ENCODE data around the gene SLC26A4.
"Not testable (repeated sequence)": the region's sequence is repeated elsewhere in the genome, so short reads cannot be mapped to it uniquely, and the experiment has no call there.

The SLC26A4 gene

GRCh38 chr7:107638594-107638993 is 22.0 kb upstream of the SLC26A4 start:
- H3K4me3 ChIP-seq (ENCODE audit: low read length), result no peak overlapping the region
- no peaks in the 10 kb centered on the region for H3K4me1 ChIP-seq (ENCODE audit: control insufficient read depth, insufficient read depth, low read length)
- no peak overlapping the region for H3K27ac ChIP-seq (ENCODE audit: low read depth, low read length)
- H3K27me3 ChIP-seq (ENCODE audit: control insufficient read depth, insufficient read depth, low read length), result no peaks in the 10 kb centered on the region
- H3K36me3 ChIP-seq (ENCODE audit: control insufficient read depth, insufficient read depth, low read length), result no peaks in the 10 kb centered on the region
- H3K9ac ChIP-seq (ENCODE audit: low read length), result no peak overlapping the region

- not testable (repeated sequence) for H3K27ac ChIP-seq (ENCODE audit: low read depth, low read length); H3K9ac ChIP-seq (ENCODE audit: low read length); H3K4me3 ChIP-seq (ENCODE audit: low read length); H3K4me1 ChIP-seq (ENCODE audit: control insufficient read depth, insufficient read depth, low read length); H3K36me3 ChIP-seq (ENCODE audit: control insufficient read depth, insufficient read depth, low read length); H3K27me3 ChIP-seq (ENCODE audit: control insufficient read depth, insufficient read depth, low read length)
These were observed 21.6 kb upstream of the SLC26A4 start for GRCh38 chr7:107639070-107639469.

DNA sequence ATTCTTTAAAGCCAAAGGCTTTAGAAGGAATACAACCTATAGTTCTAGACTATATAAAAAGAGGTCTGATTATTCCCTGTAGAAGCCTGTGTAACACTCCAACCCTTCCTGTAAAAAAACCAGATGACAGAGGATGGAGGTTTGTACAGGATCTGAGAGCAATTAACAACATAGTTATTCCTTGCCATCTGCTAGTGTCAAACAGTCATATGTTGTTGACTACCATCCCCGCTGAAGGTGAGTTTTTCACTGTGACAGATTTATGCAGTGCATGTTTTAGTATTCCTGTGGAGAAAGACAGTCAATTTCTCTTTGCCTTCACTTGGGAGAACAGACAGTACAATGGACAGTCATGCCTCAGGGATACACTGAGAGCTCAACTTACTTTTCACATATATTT is 19.0 kb upstream of the SLC26A4 start:
- Histone ChIP-seq H3K27ac (ENCODE audit: low read depth, low read length) (no peak overlapping the region), H3K9ac (ENCODE audit: low read length) (no peak overlapping the region), H3K36me3 (ENCODE audit: control insufficient read depth, insufficient read depth, low read length) (no peaks in the 10 kb centered on the region), H3K27me3 (ENCODE audit: control insufficient read depth, insufficient read depth, low read length) (no peaks in the 10 kb centered on the region), H3K4me1 (ENCODE audit: control insufficient read depth, insufficient read depth, low read length) (no peaks in the 10 kb centered on the region), H3K4me3 (ENCODE audit: low read length) (no peak overlapping the region)

DNA sequence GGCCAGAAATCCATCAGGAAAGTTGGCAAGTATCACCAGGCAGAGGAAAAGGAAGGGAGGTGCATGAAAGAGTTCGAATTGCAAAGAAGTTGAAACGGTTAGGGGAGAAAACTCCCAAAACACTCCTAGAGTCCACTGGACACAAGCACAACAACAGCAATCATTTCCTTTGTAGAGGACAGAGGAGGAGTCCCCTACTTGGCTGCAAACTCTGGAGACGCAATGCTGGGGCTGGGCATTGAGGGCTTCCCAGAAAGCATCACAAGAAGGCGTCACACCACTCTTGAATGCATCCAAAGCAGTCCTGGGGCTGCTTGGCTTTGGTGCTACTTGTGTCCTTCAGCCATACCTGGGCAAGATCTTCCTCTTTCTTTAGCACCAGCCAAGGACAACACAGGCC is 18.1 kb upstream of the SLC26A4 start:
- Histone ChIP-seq H3K27me3 (ENCODE audit: control insufficient read depth, insufficient read depth, low read length) (no peaks in the 10 kb centered on the region), H3K27ac (ENCODE audit: low read depth, low read length) (no peak overlapping the region), H3K9ac (ENCODE audit: low read length) (no peak overlapping the region), H3K4me3 (ENCODE audit: low read length) (no peak overlapping the region), H3K36me3 (ENCODE audit: control insufficient read depth, insufficient read depth, low read length) (no peaks in the 10 kb centered on the region), H3K4me1 (ENCODE audit: control insufficient read depth, insufficient read depth, low read length) (no peaks in the 10 kb centered on the region)

DNA sequence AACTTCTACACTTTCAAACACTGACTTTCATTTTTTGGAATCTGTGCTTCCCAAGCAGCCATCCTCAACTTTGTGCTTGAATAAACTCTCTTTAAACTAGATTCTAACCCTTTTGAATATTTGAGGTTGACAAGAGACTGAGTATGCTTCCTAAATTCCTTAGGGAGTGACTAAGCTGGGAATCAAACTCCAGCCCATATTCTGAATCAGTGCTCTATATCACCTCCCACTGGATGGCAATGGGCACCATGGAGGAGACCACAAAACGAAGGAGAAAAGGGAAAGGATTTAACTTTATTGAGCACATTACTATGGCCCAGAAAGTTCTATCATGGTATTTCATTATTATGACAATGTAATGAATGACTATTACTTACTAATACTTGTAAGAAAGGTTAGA is 17.2 kb upstream of the SLC26A4 start:
- H3K36me3 ChIP-seq (ENCODE audit: control insufficient read depth, insufficient read depth, low read length), result no peaks in the 10 kb centered on the region
- no peaks in the 10 kb centered on the region for H3K27me3 ChIP-seq (ENCODE audit: control insufficient read depth, insufficient read depth, low read length)
- H3K4me3 ChIP-seq (ENCODE audit: low read length), result no peak overlapping the region
- H3K27ac ChIP-seq (ENCODE audit: low read depth, low read length), result no peak overlapping the region
- H3K9ac ChIP-seq (ENCODE audit: low read length), result no peak overlapping the region
- H3K4me1 ChIP-seq (ENCODE audit: control insufficient read depth, insufficient read depth, low read length), result no peaks in the 10 kb centered on the region

DNA sequence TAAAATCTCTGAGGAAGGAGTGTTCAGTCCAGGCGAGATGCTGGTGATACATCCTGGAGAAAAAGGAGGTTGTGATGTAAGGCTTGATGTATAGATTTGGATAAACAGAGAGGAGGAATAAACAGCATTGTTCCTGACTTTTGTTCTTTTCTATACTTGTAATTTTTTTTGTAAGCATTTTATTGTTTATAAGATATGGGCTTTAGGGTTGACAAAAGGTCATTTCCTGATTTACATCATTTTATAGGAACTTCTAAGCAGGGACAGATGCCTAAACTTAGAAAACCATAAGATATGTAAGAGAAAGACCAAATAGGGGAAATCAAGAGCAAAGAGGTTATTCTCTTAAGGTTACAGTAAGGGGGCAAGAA is 16.7 kb upstream of the SLC26A4 start:
- Histone ChIP-seq H3K4me3 (ENCODE audit: low read length) (no peak overlapping the region), H3K36me3 (ENCODE audit: control insufficient read depth, insufficient read depth, low read length) (no peaks in the 10 kb centered on the region), H3K27me3 (ENCODE audit: control insufficient read depth, insufficient read depth, low read length) (no peaks in the 10 kb centered on the region), H3K4me1 (ENCODE audit: control insufficient read depth, insufficient read depth, low read length) (no peaks in the 10 kb centered on the region), H3K9ac (ENCODE audit: low read length) (no peak overlapping the region), H3K27ac (ENCODE audit: low read depth, low read length) (no peak overlapping the region)

DNA sequence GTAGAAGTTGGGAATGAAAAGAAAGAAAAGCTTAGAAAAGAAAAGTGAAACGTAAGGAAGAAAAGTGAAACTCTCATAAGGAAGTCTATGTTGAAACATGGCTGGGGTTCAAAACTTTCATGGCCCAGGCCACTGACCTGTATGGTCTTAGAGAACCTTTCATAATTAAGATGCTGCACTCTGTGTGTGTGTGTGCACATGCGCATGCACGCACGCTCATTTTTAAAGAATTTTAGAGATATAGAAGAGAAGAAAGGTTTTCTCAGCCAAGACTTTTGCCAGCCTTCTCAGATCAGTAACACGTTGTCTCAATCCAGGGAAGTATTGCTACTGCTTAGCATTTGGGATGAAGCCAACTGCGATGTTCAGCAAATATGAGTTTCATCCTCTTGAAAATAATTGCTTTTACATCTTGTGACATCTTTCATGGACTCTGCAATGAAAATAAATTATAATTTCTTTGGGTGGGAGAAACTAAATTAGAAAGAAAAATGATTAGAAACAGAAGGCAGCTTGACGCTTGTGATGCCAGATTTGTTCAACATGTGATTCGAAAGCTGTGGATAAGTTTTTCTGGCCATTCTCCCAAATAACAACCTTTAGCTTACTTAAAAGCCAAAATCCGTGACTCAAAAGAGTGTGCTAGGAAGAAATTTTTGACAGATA is 16.2 kb upstream of the SLC26A4 start:
- no peak overlapping the region for H3K9ac ChIP-seq (ENCODE audit: low read length)
- H3K4me3 ChIP-seq (ENCODE audit: low read length), result no peak overlapping the region
- no peaks in the 10 kb centered on the region for H3K36me3 ChIP-seq (ENCODE audit: control insufficient read depth, insufficient read depth, low read length)
- no peak overlapping the region for H3K27ac ChIP-seq (ENCODE audit: low read depth, low read length)
- no peaks in the 10 kb centered on the region for H3K27me3 ChIP-seq (ENCODE audit: control insufficient read depth, insufficient read depth, low read length)
- no peaks in the 10 kb centered on the region for H3K4me1 ChIP-seq (ENCODE audit: control insufficient read depth, insufficient read depth, low read length)

GRCh38 chr7:107652642-107653041 is 8.0 kb upstream of the SLC26A4 start:
- Histone ChIP-seq H3K9ac (ENCODE audit: low read length) (no peak overlapping the region), H3K36me3 (ENCODE audit: control insufficient read depth, insufficient read depth, low read length) (no peaks in the 10 kb centered on the region), H3K4me3 (ENCODE audit: low read length) (no peak overlapping the region), H3K4me1 (ENCODE audit: control insufficient read depth, insufficient read depth, low read length) (no peaks in the 10 kb centered on the region), H3K27ac (ENCODE audit: low read depth, low read length) (no peak overlapping the region), H3K27me3 (ENCODE audit: control insufficient read depth, insufficient read depth, low read length) (no peaks in the 10 kb centered on the region)

- no peaks in the 10 kb centered on the region for H3K36me3 ChIP-seq (ENCODE audit: control insufficient read depth, insufficient read depth, low read length)
- H3K4me1 ChIP-seq (ENCODE audit: control insufficient read depth, insufficient read depth, low read length), result no peaks in the 10 kb centered on the region
- H3K27ac ChIP-seq (ENCODE audit: low read depth, low read length), result no peak overlapping the region
- peaks cover 14% of the 10 kb centered on the region for H3K27me3 ChIP-seq (ENCODE audit: control insufficient read depth, insufficient read depth, low read length)
- no peak overlapping the region for H3K9ac ChIP-seq (ENCODE audit: low read length)
- H3K4me3 ChIP-seq (ENCODE audit: low read length), result no peak overlapping the region
These were observed 2.2 kb upstream of the SLC26A4 start for GRCh38 chr7:107658467-107658866.

- no peaks in the 10 kb centered on the region for H3K36me3 ChIP-seq (ENCODE audit: control insufficient read depth, insufficient read depth, low read length)
- H3K4me3 ChIP-seq (ENCODE audit: low read length), result no peak overlapping the region
- H3K4me1 ChIP-seq (ENCODE audit: control insufficient read depth, insufficient read depth, low read length), result no peaks in the 10 kb centered on the region
- no peak overlapping the region for H3K9ac ChIP-seq (ENCODE audit: low read length)
- H3K27ac ChIP-seq (ENCODE audit: low read depth, low read length), result no peak overlapping the region
- H3K27me3 ChIP-seq (ENCODE audit: control insufficient read depth, insufficient read depth, low read length), result peaks cover 14% of the 10 kb centered on the region
These were observed 962 bp upstream of the SLC26A4 start for GRCh38 chr7:107659666-107660065.

- Histone ChIP-seq H3K4me3 (ENCODE audit: low read length) (peak overlapping the region; percentile 67), H3K36me3 (ENCODE audit: control insufficient read depth, insufficient read depth, low read length) (no peaks in the 10 kb centered on the region), H3K9ac (ENCODE audit: low read length) (no peak overlapping the region), H3K4me1 (ENCODE audit: control insufficient read depth, insufficient read depth, low read length) (no peaks in the 10 kb centered on the region), H3K27me3 (ENCODE audit: control insufficient read depth, insufficient read depth, low read length) (peaks cover 14% of the 10 kb centered on the region), H3K27ac (ENCODE audit: low read depth, low read length) (no peak overlapping the region)
These were observed 645 bp downstream of the SLC26A4 start for GRCh38 chr7:107661081-107661864.

GRCh38 chr7:107661865-107662379 is 1.3 kb downstream of the SLC26A4 start:
- peaks cover 14% of the 10 kb centered on the region for H3K27me3 ChIP-seq (ENCODE audit: control insufficient read depth, insufficient read depth, low read length)

DNA sequence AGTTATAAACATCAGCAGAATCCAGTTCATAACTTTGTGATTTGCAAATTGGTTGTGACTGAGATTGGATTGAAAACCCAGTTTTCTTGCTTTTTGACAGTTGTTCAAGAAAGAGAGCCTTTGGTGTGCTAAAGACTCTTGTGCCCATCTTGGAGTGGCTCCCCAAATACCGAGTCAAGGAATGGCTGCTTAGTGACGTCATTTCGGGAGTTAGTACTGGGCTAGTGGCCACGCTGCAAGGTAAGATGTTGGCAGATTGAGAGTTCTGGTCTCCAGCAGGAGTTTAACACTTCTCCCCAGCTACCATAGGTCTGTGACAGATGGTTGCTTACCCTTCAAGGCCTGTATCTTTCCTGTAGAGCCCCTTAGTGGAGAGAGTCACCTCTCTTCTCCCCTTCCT is 2.6 kb downstream of the SLC26A4 start:
- H3K27ac ChIP-seq (ENCODE audit: low read depth, low read length), result no peak overlapping the region
- H3K9ac ChIP-seq (ENCODE audit: low read length), result no peak overlapping the region
- H3K4me1 ChIP-seq (ENCODE audit: control insufficient read depth, insufficient read depth, low read length), result no peaks in the 10 kb centered on the region
- H3K4me3 ChIP-seq (ENCODE audit: low read length), result no peak overlapping the region
- no peaks in the 10 kb centered on the region for H3K36me3 ChIP-seq (ENCODE audit: control insufficient read depth, insufficient read depth, low read length)
- H3K27me3 ChIP-seq (ENCODE audit: control insufficient read depth, insufficient read depth, low read length), result peaks cover 14% of the 10 kb centered on the region

More at GRCh38 chr7:107661865-107662379, 1.3 kb downstream of the SLC26A4 start:
- H3K36me3 ChIP-seq (ENCODE audit: control insufficient read depth, insufficient read depth, low read length), result no peaks in the 10 kb centered on the region
- peak overlapping the region; percentile 67 for H3K4me3 ChIP-seq (ENCODE audit: low read length)
- H3K4me1 ChIP-seq (ENCODE audit: control insufficient read depth, insufficient read depth, low read length), result no peaks in the 10 kb centered on the region
- H3K9ac ChIP-seq (ENCODE audit: low read length), result no peak overlapping the region
- no peak overlapping the region for H3K27ac ChIP-seq (ENCODE audit: low read depth, low read length)

Data from rectal smooth muscle tissue (tissue), 1 donor.